ENCODE data around the gene NR3C2. TPM values are rescaled to one million over a fixed set of nuclear protein-coding genes. Genes with fewer than 3 reads are reported as not detected.

The NR3C2 gene
- total RNA-seq, 1 donor, result 4.7 TPM

- TF ChIP-seq CTCF (IDR thresholded peaks at IDR 0.05; ENCODE audit: insufficient read depth, low read length), result no peak
- no peak for DNase-seq (ENCODE audit: low read depth)
- no peak overlapping the region for H3K4me3 ChIP-seq (ENCODE audit: low read depth, low read length)
Observed at GRCh38 chr4:148405161-148405893, 36.9 kb downstream of the NR3C2 start.

GRCh38 chr4:148398988-148399387 lies 43.2 kb downstream of the NR3C2 start:
- no peak overlapping the region for H3K4me3 ChIP-seq (ENCODE audit: low read depth, low read length)
- DNase-seq (ENCODE audit: low read depth), result no peak
- TF ChIP-seq CTCF (IDR thresholded peaks at IDR 0.05; ENCODE audit: insufficient read depth, low read length), result no peak

- DNase-seq (ENCODE audit: low read depth), result no peak
- no peak overlapping the region for H3K4me3 ChIP-seq (ENCODE audit: low read depth, low read length)
- no peak for TF ChIP-seq CTCF (IDR thresholded peaks at IDR 0.05; ENCODE audit: insufficient read depth, low read length)
Observed at GRCh38 chr4:148397771-148398170, 44.4 kb downstream of the NR3C2 start.

GRCh38 chr4:148396986-148397673 lies 45.1 kb downstream of the NR3C2 start:
- no peak for DNase-seq (ENCODE audit: low read depth)
- TF ChIP-seq CTCF (IDR thresholded peaks at IDR 0.05; ENCODE audit: insufficient read depth, low read length), result no peak

GRCh38 chr4:148395771-148396170 lies 46.4 kb downstream of the NR3C2 start:
- TF ChIP-seq CTCF (IDR thresholded peaks at IDR 0.05; ENCODE audit: insufficient read depth, low read length), result no peak
- no peak for DNase-seq (ENCODE audit: low read depth)
- no peak overlapping the region for H3K4me3 ChIP-seq (ENCODE audit: low read depth, low read length)

More at GRCh38 chr4:148396986-148397673, 45.1 kb downstream of the NR3C2 start:
- no peak overlapping the region for H3K4me3 ChIP-seq (ENCODE audit: low read depth, low read length)

GRCh38 chr4:148391056-148391455 lies 51.2 kb downstream of the NR3C2 start:
- H3K4me3 ChIP-seq (ENCODE audit: low read depth, low read length), result no peak overlapping the region
- no peak for TF ChIP-seq CTCF (IDR thresholded peaks at IDR 0.05; ENCODE audit: insufficient read depth, low read length)
- no peak for DNase-seq (ENCODE audit: low read depth)
